ENCODE measurements around the gene FER. TPM values are rescaled to one million over a fixed set of nuclear protein-coding genes. Genes with fewer than 3 reads are reported as not detected.
"Not testable (repeated sequence)": the region's sequence is repeated elsewhere in the genome, so short reads cannot be mapped to it uniquely, and the experiment has no call there.

FER gene
- total RNA-seq, 1 donor from 2014 or later: 13.4 TPM

DNA sequence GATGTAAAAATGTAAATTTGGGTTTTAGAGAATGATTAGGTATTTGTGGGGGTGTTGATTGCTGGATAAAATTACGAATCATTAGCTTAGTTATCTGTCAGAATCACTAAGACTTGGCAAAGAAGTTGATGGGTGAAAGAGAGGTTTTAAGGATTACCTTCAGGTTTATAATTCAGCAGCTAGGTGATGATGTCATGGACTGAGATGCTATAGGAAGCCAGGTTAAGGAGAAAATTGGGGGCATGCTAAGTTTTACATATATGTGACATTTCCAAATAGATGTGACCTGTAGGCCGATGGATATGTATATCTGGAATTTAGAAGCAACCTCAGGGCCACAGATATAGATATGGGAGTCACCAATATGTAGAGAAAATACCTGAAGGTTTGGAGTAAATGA is 228.0 kb downstream of the FER start:
- intact Hi-C loops (cut with micrococcal nuclease): no loop called here
- TF ChIP-seq, protein P1, sequence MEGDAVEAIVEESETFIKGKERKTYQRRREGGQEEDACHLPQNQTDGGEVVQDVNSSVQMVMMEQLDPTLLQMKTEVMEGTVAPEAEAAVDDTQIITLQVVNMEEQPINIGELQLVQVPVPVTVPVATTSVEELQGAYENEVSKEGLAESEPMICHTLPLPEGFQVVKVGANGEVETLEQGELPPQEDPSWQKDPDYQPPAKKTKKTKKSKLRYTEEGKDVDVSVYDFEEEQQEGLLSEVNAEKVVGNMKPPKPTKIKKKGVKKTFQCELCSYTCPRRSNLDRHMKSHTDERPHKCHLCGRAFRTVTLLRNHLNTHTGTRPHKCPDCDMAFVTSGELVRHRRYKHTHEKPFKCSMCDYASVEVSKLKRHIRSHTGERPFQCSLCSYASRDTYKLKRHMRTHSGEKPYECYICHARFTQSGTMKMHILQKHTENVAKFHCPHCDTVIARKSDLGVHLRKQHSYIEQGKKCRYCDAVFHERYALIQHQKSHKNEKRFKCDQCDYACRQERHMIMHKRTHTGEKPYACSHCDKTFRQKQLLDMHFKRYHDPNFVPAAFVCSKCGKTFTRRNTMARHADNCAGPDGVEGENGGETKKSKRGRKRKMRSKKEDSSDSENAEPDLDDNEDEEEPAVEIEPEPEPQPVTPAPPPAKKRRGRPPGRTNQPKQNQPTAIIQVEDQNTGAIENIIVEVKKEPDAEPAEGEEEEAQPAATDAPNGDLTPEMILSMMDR (IDR thresholded peaks at IDR 0.05; ENCODE audit: borderline replicate concordance): no peak
- DNase-seq: no peak
- Histone ChIP-seq H3K27me3 (ENCODE audit: low read depth) (no peaks in the 10 kb centered on the region), H3K9me3 (replicated peaks) (no peaks in the 10 kb centered on the region), H3K27ac (replicated peaks) (no peak overlapping the region), H3K4me3 (no peak overlapping the region), H3K36me3 (peaks cover 10% of the 10 kb centered on the region), H3K4me1 (no peaks in the 10 kb centered on the region)

- H3K27ac ChIP-seq (replicated peaks): no peak overlapping the region
- TF ChIP-seq, protein P1 (IDR thresholded peaks at IDR 0.05; ENCODE audit: borderline replicate concordance): no peak
- H3K4me1 ChIP-seq: no peaks in the 10 kb centered on the region
- intact Hi-C loops (cut with micrococcal nuclease): no loop called here
- DNase-seq: no peak
- no peak overlapping the region for H3K4me3 ChIP-seq
- peaks cover 24% of the 10 kb centered on the region for H3K9me3 ChIP-seq (replicated peaks)
- peaks cover 35% of the 10 kb centered on the region for H3K36me3 ChIP-seq
- H3K27me3 ChIP-seq (ENCODE audit: low read depth): no peaks in the 10 kb centered on the region
These were observed 235.9 kb downstream of the FER start for GRCh38 chr5:108983461-108984092.

GRCh38 chr5:108989761-108990392 is 242.2 kb downstream of the FER start:
- Histone ChIP-seq H3K27ac (replicated peaks) (no peak overlapping the region), H3K9me3 (replicated peaks) (peaks cover 37% of the 10 kb centered on the region), H3K4me3 (no peak overlapping the region), H3K4me1 (no peaks in the 10 kb centered on the region), H3K36me3 (peaks cover 33% of the 10 kb centered on the region), H3K27me3 (ENCODE audit: low read depth) (no peaks in the 10 kb centered on the region)
- TF ChIP-seq, protein P1 (IDR thresholded peaks at IDR 0.05; ENCODE audit: borderline replicate concordance): no peak
- intact Hi-C loops (cut with micrococcal nuclease): no loop called here
- DNase-seq: no peak

DNA sequence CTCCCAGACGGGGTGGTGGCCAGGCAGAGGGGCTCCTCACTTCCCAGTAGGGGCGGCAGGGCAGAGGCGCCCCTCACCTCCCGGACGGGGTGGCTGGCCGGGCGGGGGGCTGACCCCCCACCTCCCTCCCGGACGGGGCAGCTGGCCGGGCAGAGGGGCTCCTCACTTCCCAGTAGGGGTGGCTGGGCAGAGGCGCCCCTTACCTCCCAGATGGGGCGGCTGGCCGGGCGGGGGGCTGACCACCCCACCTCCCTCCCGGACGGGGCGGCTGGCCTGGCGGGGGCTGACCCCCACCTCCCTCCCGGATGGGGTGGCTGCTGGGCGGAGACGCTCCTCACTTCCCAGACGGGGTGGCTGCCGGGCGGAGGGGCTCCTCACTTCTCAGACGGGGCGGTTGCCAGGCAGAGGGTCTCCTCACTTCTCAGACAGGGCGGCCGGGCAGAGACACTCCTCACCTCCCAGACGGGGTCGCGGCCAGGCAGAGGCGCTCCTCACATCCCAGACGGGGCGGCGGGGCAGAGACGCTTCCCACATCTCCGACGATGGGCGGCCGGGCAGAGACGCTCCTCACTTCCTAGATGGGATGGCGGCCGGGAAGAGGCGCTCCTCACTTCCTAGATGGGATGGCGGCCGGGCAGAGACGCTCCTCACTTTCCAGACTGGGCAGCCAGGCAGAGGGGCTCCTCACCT is 244.8 kb downstream of the FER start:
- intact Hi-C loops (cut with micrococcal nuclease); H3K4me1 ChIP-seq; DNase-seq; H3K4me3 ChIP-seq; H3K27ac ChIP-seq (replicated peaks); H3K27me3 ChIP-seq (ENCODE audit: low read depth): not testable (repeated sequence)
- Histone ChIP-seq H3K9me3 (replicated peaks) (peaks cover 34% of the 10 kb centered on the region), H3K36me3 (peaks cover 14% of the 10 kb centered on the region)

DNA sequence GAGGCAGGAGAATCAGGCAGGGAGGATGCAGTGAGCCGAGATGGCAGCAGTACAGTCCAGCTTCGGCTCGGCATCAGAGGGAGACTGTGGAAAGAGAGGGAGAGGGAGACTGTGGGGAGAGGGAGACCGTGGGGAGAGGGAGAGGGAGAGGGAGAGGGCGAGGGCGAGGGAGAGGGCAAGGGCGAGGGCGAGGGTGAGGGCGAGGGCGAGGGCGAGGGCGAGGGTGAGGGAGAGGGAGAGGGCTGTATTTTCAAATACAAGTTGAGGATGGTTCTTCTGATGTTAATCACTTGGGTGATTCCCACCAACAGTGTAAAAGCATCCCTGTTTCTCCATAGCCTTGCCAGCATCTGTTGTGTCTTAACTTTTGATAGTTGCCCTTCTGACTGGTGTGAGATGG is 245.7 kb downstream of the FER start:
- peaks cover 30% of the 10 kb centered on the region for H3K9me3 ChIP-seq (replicated peaks)
- DNase-seq; H3K4me1 ChIP-seq; H3K27me3 ChIP-seq (ENCODE audit: low read depth); H3K4me3 ChIP-seq; H3K27ac ChIP-seq (replicated peaks); intact Hi-C loops (cut with micrococcal nuclease): not testable (repeated sequence)
- H3K36me3 ChIP-seq: peaks cover 18% of the 10 kb centered on the region

DNA sequence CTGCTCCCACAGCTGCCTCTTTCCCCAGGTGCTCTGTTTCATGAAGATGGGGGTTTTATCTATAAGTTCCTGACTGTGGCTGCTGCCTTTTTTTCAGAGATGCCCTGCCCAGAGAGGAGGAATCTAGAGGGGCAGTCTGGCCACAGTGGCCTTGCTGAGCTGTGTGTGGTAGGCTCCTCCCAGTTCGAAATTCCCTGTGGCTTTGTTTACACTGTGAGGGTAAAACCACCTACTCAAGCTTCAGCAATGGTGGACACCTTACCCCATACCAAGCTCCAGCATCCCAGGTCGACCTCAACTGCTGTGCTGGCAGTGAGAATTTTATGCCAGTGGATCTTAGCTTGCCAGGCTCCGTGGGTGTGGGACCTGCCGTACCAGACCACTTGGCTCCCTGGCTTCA is 250.0 kb downstream of the FER start:
- Histone ChIP-seq H3K27ac (replicated peaks) (no peak overlapping the region), H3K27me3 (ENCODE audit: low read depth) (no peaks in the 10 kb centered on the region), H3K9me3 (replicated peaks) (peaks cover 30% of the 10 kb centered on the region), H3K4me1 (no peaks in the 10 kb centered on the region), H3K36me3 (peaks cover 18% of the 10 kb centered on the region), H3K4me3 (no peak overlapping the region)
- intact Hi-C loops (cut with micrococcal nuclease): no loop called here
- TF ChIP-seq, protein P1 (IDR thresholded peaks at IDR 0.05; ENCODE audit: borderline replicate concordance): no peak
- no peak for DNase-seq

All from left ventricle myocardium inferior (tissue), 1 donor.